HFFc6 (cell line): ENCODE results near the gene NLRP3. TPM values are rescaled to one million over a fixed set of nuclear protein-coding genes. Genes with fewer than 3 reads are reported as not detected.
A peak's percentile ranks its signal among the peaks of the same experiment; 100 is the strongest.
"Not testable (repeated sequence)": the region's sequence is repeated elsewhere in the genome, so short reads cannot be mapped to it uniquely, and the experiment has no call there.

ENCODE experiments used
- DNase-seq: peaks from one replicate; pipeline ENCODE4 v3.0.0-alpha.2; 2018
- H3K27ac Mint-ChIP-seq: 2 replicates; pipeline ENCODE4 v1.8.0; 2020; ENCODE audit warnings: mild to moderate bottlenecking, mixed read lengths
- H3K27me3 Mint-ChIP-seq: 2 replicates; pipeline ENCODE4 v1.8.0; 2021; ENCODE audit warnings: mild to moderate bottlenecking, moderate library complexity, mixed read lengths; ENCODE audit not compliant: insufficient read depth
- H3K36me3 Mint-ChIP-seq: 2 replicates; pipeline ENCODE4 v1.8.0; 2021; ENCODE audit warnings: low read depth, mixed read lengths
- H3K4me1 Mint-ChIP-seq: 2 replicates; pipeline ENCODE4 v1.8.0; 2020; ENCODE audit warnings: low read depth, mixed read lengths
- H3K4me3 Mint-ChIP-seq: 2 replicates; pipeline ENCODE4 v1.8.0; 2020; ENCODE audit warnings: mild to moderate bottlenecking, moderate library complexity, mixed read lengths
- H3K9me3 Mint-ChIP-seq: 2 replicates; pipeline ENCODE4 v1.8.0; 2020; ENCODE audit warnings: mild to moderate bottlenecking, mixed read lengths
- CTCF ChIP-seq: fragments of 200-600 bp; sonication (generic); IDR thresholded peaks from 2 replicates; pipeline ENCODE4 v1.5.0; 2021; ENCODE audit warnings: antibody characterized with exemption, mild to moderate bottlenecking
- total RNA-seq, 6 experiments: library from RNA; stranded (reverse); fragmentation: NEBNext Ultra II Directional; extraction: Animal tissue kit (Norgen Biotek cat#: 25700); gene quantifications; 2 replicates in 1 of 6; 3 replicates in 5 of 6; pipeline ENCODE4 v1.2.3, GENCODE V29; 2021

NLRP3 gene
- total RNA-seq, 6 experiments from 2014 or later, result 0.33 to 5.2 (median 4.3) TPM

- no peaks in the 10 kb centered on the region for H3K4me1 Mint-ChIP-seq
- H3K27me3 Mint-ChIP-seq, result peaks cover 2% of the 10 kb centered on the region
- H3K36me3 Mint-ChIP-seq, result no peaks in the 10 kb centered on the region
- no peak overlapping the region for H3K4me3 Mint-ChIP-seq
- no peak for DNase-seq
- no peak for TF ChIP-seq CTCF
- no peak overlapping the region for H3K27ac Mint-ChIP-seq
- H3K9me3 Mint-ChIP-seq, result peaks cover 19% of the 10 kb centered on the region
Measured at GRCh38 chr1:247475793-247476192, 59.8 kb downstream of the NLRP3 start.

- H3K4me1 Mint-ChIP-seq, DNase-seq, H3K27ac Mint-ChIP-seq, H3K36me3 Mint-ChIP-seq, H3K4me3 Mint-ChIP-seq, H3K27me3 Mint-ChIP-seq: not testable (repeated sequence)
- peaks cover 19% of the 10 kb centered on the region for H3K9me3 Mint-ChIP-seq
Measured at GRCh38 chr1:247476328-247477058, 60.5 kb downstream of the NLRP3 start.

- DNase-seq, result no peak
- Mint-ChIP-seq H3K4me3 (no peak overlapping the region), H3K4me1 (peaks cover 13% of the 10 kb centered on the region; the same call in 1 of the 2 replicates), H3K36me3 (no peaks in the 10 kb centered on the region), H3K27me3 (peaks cover 2% of the 10 kb centered on the region; the same call in 1 of the 2 replicates), H3K27ac (no peak overlapping the region), H3K9me3 (no peaks in the 10 kb centered on the region; the same call in 1 of the 2 replicates)
- no peak for TF ChIP-seq CTCF
Measured at GRCh38 chr1:247482747-247483146, 66.8 kb downstream of the NLRP3 start.

DNA sequence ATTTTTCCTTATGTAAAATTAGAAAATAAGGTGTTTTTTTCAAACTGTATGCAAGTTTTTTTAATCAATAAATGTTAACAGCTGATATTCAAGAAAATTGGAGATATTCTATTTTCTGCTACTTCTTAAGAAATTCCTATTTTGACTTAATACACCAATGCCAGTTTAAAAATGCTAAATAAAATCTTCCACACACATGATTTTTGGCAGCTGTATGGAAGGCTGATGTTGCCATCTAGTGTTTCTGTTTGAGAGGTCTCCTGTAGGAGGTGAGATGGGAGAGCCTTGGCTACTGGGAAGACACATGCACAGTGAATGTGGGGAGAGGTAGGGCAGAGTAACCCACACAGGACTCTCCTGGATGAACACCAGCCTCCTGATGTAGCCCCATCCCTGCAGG is 71.1 kb downstream of the NLRP3 start:
- peak; percentile 42 for DNase-seq
- Mint-ChIP-seq H3K27ac (no peak overlapping the region), H3K9me3 (peaks cover 8% of the 10 kb centered on the region; the same call in 1 of the 2 replicates), H3K36me3 (no peaks in the 10 kb centered on the region), H3K4me1 (peaks cover 13% of the 10 kb centered on the region; the same call in 1 of the 2 replicates), H3K4me3 (no peak overlapping the region), H3K27me3 (peaks cover 7% of the 10 kb centered on the region)
- TF ChIP-seq CTCF, result peak; percentile 72

DNA sequence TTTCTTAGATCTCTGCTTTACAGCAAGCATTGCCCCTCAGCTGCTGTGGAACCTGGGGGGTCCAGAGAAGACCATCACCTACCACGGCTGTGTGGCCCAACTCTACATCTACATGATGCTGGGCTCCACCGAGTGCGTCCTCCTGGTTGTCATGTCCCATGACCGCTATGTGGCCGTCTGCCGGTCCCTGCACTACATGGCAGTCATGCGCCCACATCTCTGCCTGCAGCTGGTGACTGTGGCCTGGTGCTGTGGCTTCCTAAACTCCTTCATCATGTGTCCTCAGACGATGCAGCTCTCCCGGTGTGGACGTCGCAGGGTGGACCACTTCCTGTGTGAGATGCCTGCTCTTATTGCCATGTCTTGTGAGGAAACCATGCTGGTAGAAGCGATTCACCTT is 75.4 kb downstream of the NLRP3 start:
- no peak for TF ChIP-seq CTCF
- Mint-ChIP-seq H3K4me3 (no peak overlapping the region), H3K9me3 (peaks cover 9% of the 10 kb centered on the region; the same call in 1 of the 2 replicates), H3K27ac (no peak overlapping the region), H3K27me3 (peaks cover 7% of the 10 kb centered on the region), H3K36me3 (no peaks in the 10 kb centered on the region), H3K4me1 (no peaks in the 10 kb centered on the region)
- DNase-seq, result no peak

DNA sequence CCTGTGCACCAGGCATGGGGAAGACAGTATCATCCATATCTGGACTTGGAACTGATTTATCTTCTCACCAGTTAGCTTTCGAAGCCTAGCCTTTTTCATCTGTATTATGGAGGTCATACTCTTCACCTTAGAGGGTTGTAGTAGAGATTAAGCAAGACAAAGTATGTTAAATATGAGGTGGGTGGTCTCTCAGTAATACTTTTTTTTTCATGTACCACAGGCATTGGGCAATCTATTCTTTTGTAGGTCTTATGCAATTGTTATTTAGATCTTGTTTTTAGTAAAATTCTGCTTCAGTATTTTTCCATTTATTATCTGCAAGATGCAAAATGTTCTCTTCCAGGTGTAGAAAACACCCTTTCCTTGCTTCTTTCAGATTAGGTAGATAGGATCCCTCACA is 77.1 kb downstream of the NLRP3 start:
- Mint-ChIP-seq H3K27me3 (peaks cover 7% of the 10 kb centered on the region), H3K9me3 (peaks cover 9% of the 10 kb centered on the region; the same call in 1 of the 2 replicates), H3K4me1 (peaks cover 5% of the 10 kb centered on the region; the same call in 1 of the 2 replicates), H3K27ac (no peak overlapping the region), H3K4me3 (no peak overlapping the region), H3K36me3 (no peaks in the 10 kb centered on the region)
- TF ChIP-seq CTCF, result no peak
- no peak for DNase-seq
